HepG2 (cell line): ENCODE results near the gene TRPT1. TPM values are rescaled to one million over a fixed set of nuclear protein-coding genes. Genes with fewer than 3 reads are reported as not detected.

Source experiments
- AGO1 ChIP-seq: fragments of 200-400 bp; formaldehyde crosslinking; IDR thresholded peaks from 2 replicates; pipeline ENCODE4 v1.6.1; 2017; ENCODE audit warnings: mild to moderate bottlenecking, low read depth, low read length, moderate library complexity; ENCODE audit not compliant: poor library complexity, severe bottlenecking
- ATF7-NPFF ChIP-seq: sonication (generic); formaldehyde crosslinking; IDR thresholded peaks from 2 replicates; pipeline ENCODE4 v1.8.1; 2023; ENCODE audit warnings: mild to moderate bottlenecking, low read depth, missing genetic modification reagents, moderate library complexity
- GATAD2A ChIP-seq: IDR thresholded peaks from 2 replicates; pipeline ENCODE4 v1.6.1; 2016
- MAFF ChIP-seq: IDR thresholded peaks from 2 replicates; pipeline ENCODE4 v1.6.1; 2011; ENCODE audit warnings: low read depth, low read length, improper control_type of control experiment
- PAWR ChIP-seq: sonication (generic); formaldehyde crosslinking; IDR thresholded peaks from 2 replicates; pipeline ENCODE4 v1.4.0; 2020; ENCODE audit warnings: missing genetic modification reagents, mild to moderate bottlenecking, borderline replicate concordance
- PTBP1 ChIP-seq: fragments of 200-400 bp; formaldehyde crosslinking; IDR thresholded peaks from 2 replicates; pipeline ENCODE4 v1.6.1; 2018; ENCODE audit warnings: low read length, low read depth; ENCODE audit not compliant: poor library complexity, severe bottlenecking
- TGIF2 ChIP-seq: IDR thresholded peaks from 2 replicates; pipeline ENCODE4 v1.6.1; 2016; ENCODE audit warnings: control low read depth, missing compliant biosample characterization
- XBP1 ChIP-seq: sonication (generic); formaldehyde crosslinking; IDR thresholded peaks from 2 replicates; pipeline ENCODE4 v1.5.0; 2020; ENCODE audit warnings: missing genetic modification reagents
- ZFP41 ChIP-seq: sonication (generic); formaldehyde crosslinking; IDR thresholded peaks from 2 replicates; pipeline ENCODE4 v1.4.0; 2020; ENCODE audit warnings: mild to moderate bottlenecking, missing genetic modification reagents, borderline replicate concordance
- ZNF549 ChIP-seq: sonication (generic); formaldehyde crosslinking; IDR thresholded peaks from 2 replicates; pipeline ENCODE4 v1.5.0; 2020; ENCODE audit warnings: missing genetic modification reagents
- ZNF878 ChIP-seq: sonication (generic); formaldehyde crosslinking; IDR thresholded peaks from 2 replicates; pipeline ENCODE4 v1.8.1; 2023; ENCODE audit warnings: mild to moderate bottlenecking, missing genetic modification reagents, moderate library complexity
- polyA plus RNA-seq, 8 experiments: library from polyadenylated mRNA; depleted of rRNA in 3 of 8; stranded (reverse) in 7 of 8; unstranded in 1 of 8; fragments of >200 nt; fragmentation: Illumina TruSeq in 4 of 8; extraction: Trizol in 4 of 8; gene quantifications; 2 replicates each; pipeline versions ENCODE4 v1.2.1 to v1.2.3, GENCODE V29; 2011 to 2016; ENCODE audit warnings: low read depth in 4 of 8, missing spikeins in 1 of 8, mixed read lengths in 1 of 8; ENCODE audit not compliant: insufficient read depth in 1 of 8
- total RNA-seq, 5 experiments: library from RNA; depleted of rRNA; stranded (reverse); fragments of >200 nt; fragmentation: Illumina TruSeq; extraction: Trizol; gene quantifications; 2 replicates each; pipeline ENCODE4 v1.2.3, GENCODE V29; 2016; ENCODE audit warnings: low read depth in 1 of 5
- TF ChIP-seq, protein P1 (sequence below): sonication (generic); formaldehyde crosslinking; IDR thresholded peaks from 2 replicates; pipeline ENCODE4 v1.9.0; 2021; ENCODE audit warnings: missing genetic modification reagents, borderline replicate concordance
- TF ChIP-seq, protein P2 (sequence below): sonication (generic); IDR thresholded peaks from 2 replicates; pipeline ENCODE4 v1.6.1; 2016; ENCODE audit warnings: low read depth, borderline replicate concordance
- TF ChIP-seq, protein P3 (sequence below): sonication (generic); formaldehyde crosslinking; IDR thresholded peaks from 2 replicates; pipeline ENCODE4 v1.4.0; 2020; ENCODE audit warnings: mild to moderate bottlenecking, missing genetic modification reagents
- TF ChIP-seq, protein P4 (sequence below): fragments of 450-650 bp; IDR thresholded peaks from 2 replicates; pipeline ENCODE4 v1.6.1; 2017
- TF ChIP-seq, protein P5 (sequence below): sonication (generic); formaldehyde crosslinking; IDR thresholded peaks from 2 replicates; pipeline ENCODE4 v1.4.0; 2020; ENCODE audit warnings: missing genetic modification reagents, low read depth, mild to moderate bottlenecking, borderline replicate concordance
- TF ChIP-seq, protein P6 (sequence below): sonication (generic); formaldehyde crosslinking; IDR thresholded peaks from 2 replicates; pipeline ENCODE4 v1.4.0; 2020; ENCODE audit warnings: missing genetic modification reagents, borderline replicate concordance

TRPT1 gene
- total and polyA plus RNA-seq, 2 of the 13 experiments (the other 11 are each of a cell fraction or from before 2014, with no cell fraction given): 24.8 to 40.7 TPM

DNA sequence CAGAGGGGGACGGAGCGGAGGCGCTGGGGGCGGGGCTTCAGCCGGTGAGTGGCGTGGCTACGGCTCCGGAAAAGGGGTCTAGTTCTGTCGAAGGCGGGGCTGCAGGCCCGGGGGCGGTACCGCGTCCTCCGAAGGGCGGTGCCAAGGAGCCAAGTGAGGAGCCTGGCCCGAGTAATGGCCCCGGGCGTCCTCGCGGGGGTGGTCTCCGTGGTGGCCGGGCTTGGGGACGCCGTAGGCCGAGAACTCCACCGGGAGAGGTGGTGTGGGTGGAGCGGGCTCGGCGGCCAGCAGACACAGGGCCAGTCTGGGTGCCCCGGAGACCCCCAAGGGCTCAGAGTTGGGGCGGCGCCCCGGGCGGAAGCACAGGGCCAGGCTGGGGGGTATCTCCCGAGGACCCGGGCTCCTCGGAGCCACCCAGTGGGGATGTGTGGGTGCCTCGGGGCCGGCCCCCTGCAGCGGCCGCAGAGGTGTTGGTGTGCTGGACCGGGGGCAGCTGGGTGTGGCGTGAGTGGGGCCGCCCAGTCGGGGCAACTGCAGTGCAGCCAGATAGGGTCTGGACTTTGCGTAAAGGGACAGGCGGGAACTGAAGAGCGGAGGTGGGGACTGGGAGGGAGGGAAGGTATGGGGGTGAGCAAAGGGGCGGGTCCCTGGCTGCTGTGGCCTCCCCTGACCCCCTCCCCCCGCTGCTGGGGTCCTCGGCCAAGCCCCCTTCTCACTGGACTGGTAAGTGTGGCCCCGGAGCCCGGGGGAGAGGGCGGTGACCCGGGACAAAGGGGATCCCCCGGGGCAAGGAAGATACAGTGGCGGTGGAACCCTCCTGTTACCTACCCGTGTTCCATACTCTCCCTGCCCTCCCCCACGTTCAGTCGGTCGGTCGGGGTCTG, 15.7 kb upstream of the TRPT1 start (continued):
- TF ChIP-seq AGO1 (no peak), ZNF549 (CRISPR knock-in tag) (0 out of 2 replicates have a peak, but pooled peaks have one; percentile 59), PAWR (CRISPR knock-in tag) (no peak), MAFF (no peak), ZFP41 (CRISPR knock-in tag) (no peak), ZNF878 (CRISPR knock-in tag) (no peak), PTBP1 (no peak), XBP1 (CRISPR knock-in tag) (no peak), TGIF2 (CRISPR knock-in tag) (no peak; the same call in 1 of the 2 replicates), ATF7-NPFF (CRISPR knock-in tag) (no peak), GATAD2A (CRISPR knock-in tag) (no peak)
- TF ChIP-seq, protein P1, sequence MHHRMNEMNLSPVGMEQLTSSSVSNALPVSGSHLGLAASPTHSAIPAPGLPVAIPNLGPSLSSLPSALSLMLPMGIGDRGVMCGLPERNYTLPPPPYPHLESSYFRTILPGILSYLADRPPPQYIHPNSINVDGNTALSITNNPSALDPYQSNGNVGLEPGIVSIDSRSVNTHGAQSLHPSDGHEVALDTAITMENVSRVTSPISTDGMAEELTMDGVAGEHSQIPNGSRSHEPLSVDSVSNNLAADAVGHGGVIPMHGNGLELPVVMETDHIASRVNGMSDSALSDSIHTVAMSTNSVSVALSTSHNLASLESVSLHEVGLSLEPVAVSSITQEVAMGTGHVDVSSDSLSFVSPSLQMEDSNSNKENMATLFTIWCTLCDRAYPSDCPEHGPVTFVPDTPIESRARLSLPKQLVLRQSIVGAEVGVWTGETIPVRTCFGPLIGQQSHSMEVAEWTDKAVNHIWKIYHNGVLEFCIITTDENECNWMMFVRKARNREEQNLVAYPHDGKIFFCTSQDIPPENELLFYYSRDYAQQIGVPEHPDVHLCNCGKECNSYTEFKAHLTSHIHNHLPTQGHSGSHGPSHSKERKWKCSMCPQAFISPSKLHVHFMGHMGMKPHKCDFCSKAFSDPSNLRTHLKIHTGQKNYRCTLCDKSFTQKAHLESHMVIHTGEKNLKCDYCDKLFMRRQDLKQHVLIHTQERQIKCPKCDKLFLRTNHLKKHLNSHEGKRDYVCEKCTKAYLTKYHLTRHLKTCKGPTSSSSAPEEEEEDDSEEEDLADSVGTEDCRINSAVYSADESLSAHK (CRISPR knock-in tag): no peak
- TF ChIP-seq, protein P2, sequence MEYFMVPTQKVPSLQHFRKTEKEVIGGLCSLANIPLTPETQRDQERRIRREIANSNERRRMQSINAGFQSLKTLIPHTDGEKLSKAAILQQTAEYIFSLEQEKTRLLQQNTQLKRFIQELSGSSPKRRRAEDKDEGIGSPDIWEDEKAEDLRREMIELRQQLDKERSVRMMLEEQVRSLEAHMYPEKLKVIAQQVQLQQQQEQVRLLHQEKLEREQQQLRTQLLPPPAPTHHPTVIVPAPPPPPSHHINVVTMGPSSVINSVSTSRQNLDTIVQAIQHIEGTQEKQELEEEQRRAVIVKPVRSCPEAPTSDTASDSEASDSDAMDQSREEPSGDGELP: no peak
- TF ChIP-seq, protein P3, sequence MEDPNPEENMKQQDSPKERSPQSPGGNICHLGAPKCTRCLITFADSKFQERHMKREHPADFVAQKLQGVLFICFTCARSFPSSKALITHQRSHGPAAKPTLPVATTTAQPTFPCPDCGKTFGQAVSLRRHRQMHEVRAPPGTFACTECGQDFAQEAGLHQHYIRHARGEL: no peak
- TF ChIP-seq, protein P4, sequence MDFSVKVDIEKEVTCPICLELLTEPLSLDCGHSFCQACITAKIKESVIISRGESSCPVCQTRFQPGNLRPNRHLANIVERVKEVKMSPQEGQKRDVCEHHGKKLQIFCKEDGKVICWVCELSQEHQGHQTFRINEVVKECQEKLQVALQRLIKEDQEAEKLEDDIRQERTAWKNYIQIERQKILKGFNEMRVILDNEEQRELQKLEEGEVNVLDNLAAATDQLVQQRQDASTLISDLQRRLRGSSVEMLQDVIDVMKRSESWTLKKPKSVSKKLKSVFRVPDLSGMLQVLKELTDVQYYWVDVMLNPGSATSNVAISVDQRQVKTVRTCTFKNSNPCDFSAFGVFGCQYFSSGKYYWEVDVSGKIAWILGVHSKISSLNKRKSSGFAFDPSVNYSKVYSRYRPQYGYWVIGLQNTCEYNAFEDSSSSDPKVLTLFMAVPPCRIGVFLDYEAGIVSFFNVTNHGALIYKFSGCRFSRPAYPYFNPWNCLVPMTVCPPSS: no peak
- TF ChIP-seq, protein P5, sequence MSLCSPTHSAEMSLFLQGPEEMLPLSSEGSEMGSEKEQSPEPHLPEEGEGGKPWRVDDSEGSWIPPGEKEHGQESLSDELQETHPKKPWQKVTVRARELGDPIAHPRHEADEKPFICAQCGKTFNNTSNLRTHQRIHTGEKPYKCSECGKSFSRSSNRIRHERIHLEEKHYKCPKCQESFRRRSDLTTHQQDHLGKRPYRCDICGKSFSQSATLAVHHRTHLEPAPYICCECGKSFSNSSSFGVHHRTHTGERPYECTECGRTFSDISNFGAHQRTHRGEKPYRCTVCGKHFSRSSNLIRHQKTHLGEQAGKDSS (CRISPR knock-in tag): no peak
- TF ChIP-seq, protein P6, sequence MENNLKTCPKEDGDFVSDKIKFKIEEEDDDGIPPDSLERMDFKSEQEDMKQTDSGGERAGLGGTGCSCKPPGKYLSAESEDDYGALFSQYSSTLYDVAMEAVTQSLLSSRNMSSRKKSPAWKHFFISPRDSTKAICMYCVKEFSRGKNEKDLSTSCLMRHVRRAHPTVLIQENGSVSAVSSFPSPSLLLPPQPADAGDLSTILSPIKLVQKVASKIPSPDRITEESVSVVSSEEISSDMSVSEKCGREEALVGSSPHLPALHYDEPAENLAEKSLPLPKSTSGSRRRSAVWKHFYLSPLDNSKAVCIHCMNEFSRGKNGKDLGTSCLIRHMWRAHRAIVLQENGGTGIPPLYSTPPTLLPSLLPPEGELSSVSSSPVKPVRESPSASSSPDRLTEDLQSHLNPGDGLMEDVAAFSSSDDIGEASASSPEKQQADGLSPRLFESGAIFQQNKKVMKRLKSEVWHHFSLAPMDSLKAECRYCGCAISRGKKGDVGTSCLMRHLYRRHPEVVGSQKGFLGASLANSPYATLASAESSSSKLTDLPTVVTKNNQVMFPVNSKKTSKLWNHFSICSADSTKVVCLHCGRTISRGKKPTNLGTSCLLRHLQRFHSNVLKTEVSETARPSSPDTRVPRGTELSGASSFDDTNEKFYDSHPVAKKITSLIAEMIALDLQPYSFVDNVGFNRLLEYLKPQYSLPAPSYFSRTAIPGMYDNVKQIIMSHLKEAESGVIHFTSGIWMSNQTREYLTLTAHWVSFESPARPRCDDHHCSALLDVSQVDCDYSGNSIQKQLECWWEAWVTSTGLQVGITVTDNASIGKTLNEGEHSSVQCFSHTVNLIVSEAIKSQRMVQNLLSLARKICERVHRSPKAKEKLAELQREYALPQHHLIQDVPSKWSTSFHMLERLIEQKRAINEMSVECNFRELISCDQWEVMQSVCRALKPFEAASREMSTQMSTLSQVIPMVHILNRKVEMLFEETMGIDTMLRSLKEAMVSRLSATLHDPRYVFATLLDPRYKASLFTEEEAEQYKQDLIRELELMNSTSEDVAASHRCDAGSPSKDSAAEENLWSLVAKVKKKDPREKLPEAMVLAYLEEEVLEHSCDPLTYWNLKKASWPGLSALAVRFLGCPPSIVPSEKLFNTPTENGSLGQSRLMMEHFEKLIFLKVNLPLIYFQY: no peak
